Aorta (tissue), 5 donors: ENCODE data around the gene NSA2. TPM values are rescaled to one million over a fixed set of nuclear protein-coding genes. Genes with fewer than 3 reads are reported as not detected.
"Not testable (repeated sequence)": the region's sequence is repeated elsewhere in the genome, so short reads cannot be mapped to it uniquely, and the experiment has no call there.

ENCODE experiments used
- ATAC-seq: fragments of 200-7000 bp; cut with Tn5 transposase; one replicate; pipeline ENCODE4 v1.9.1; 2022; ENCODE audit warnings: moderate library complexity; ENCODE audit not compliant: low FRiP score
- DNase-seq, 2 donors: peaks; one replicate each; pipeline ENCODE4 v3.0.0-alpha.2; 2020
- H3K27ac ChIP-seq, 2 donors: one replicate each; pipeline ENCODE4 v1.5.1; 2013; ENCODE audit warnings: low read length in 2 of 2, mild to moderate bottlenecking in 2 of 2, moderate library complexity in 2 of 2, control low read depth in 1 of 2, inconsistent platforms in 1 of 2, low read depth in 1 of 2
- H3K27me3 ChIP-seq, 2 donors: one replicate each; pipeline ENCODE4 v1.6.1; 2013; ENCODE audit warnings: control low read depth in 1 of 2, low read length in 1 of 2, mild to moderate bottlenecking in 1 of 2, moderate library complexity in 1 of 2; ENCODE audit not compliant: insufficient read depth in 2 of 2, control insufficient read depth in 1 of 2
- H3K36me3 ChIP-seq, 2 donors: one replicate each; pipeline ENCODE4 v1.6.1; 2013; ENCODE audit warnings: control low read depth in 1 of 2, low read length in 1 of 2, mild to moderate bottlenecking in 1 of 2; ENCODE audit not compliant: insufficient read depth in 2 of 2, control insufficient read depth in 1 of 2
- H3K4me1 ChIP-seq, 2 donors: one replicate each; pipeline ENCODE4 v1.6.1; 2013; ENCODE audit warnings: low read length in 2 of 2, control low read depth in 1 of 2, mild to moderate bottlenecking in 1 of 2, moderate library complexity in 1 of 2; ENCODE audit not compliant: insufficient read depth in 2 of 2, control insufficient read depth in 1 of 2
- H3K4me3 ChIP-seq, 2 donors: one replicate each; pipeline ENCODE4 v1.5.1; 2013; ENCODE audit warnings: low read length in 2 of 2, control low read depth in 1 of 2, mild to moderate bottlenecking in 1 of 2
- H3K9me3 ChIP-seq: one replicate; pipeline ENCODE4 v1.6.1; 2013; ENCODE audit warnings: mild to moderate bottlenecking, low read length; ENCODE audit not compliant: control insufficient read depth
- WGBS, 2 donors: extraction: QIAGEN DNeasy Blood & Tissue Kit; methylation state at CpG; one replicate each; pipeline ENCODE4 v1.1.7; 2013; 5-methylcytosine and 5-hydroxymethylcytosine counted together
- intact Hi-C, 2 donors: fragments of 100-400 bp; cut with DNase I; formaldehyde crosslinking; loops; one replicate each; pipeline versions ENCODE4 v1.14.2 to v1.15.0; 2022
- long read RNA-seq, 2 donors: library from polyadenylated mRNA; unstranded; transcript quantifications; one replicate each; pipeline ENCODE4 v2.0.0, GENCODE V29; 2020 to 2021
- polyA plus RNA-seq, 2 donors: library from polyadenylated mRNA; stranded (reverse); fragments of 200-250 nt; gene quantifications; one replicate each; pipeline ENCODE4 v1.2.3, GENCODE V29; 2013
- total RNA-seq, 2 donors: library from RNA; stranded (reverse); fragmentation: NEBNext Ultra II Directional; extraction: Animal tissue kit (Norgen Biotek cat#: 25700); gene quantifications; one replicate each; pipeline ENCODE4 v1.2.1, GENCODE V29; 2021
- donor health status: healthy with polysubstance abuse.
- donor health status: Bipolar disorder and iron deficiency.
- donor health status: DM: no; HTN: no; CAD: no.
- donor health status: DM: no; HTN: no; CAD: no.
- donor health status: DM: yes; HTN: yes; CAD: no.

Gene NSA2
- 10 to 100 TPM; 50.9 to 57.9 TPM for total RNA-seq
- polyA plus RNA-seq, result 100 to 1,000 TPM; 111 to 307 TPM
- long read RNA-seq, donor 1, full-length matches to known transcripts, result 15 of 18 reads
- long read RNA-seq, donor 1, partial matches to known transcripts, result 3 of 18 reads
- long read RNA-seq, donor 1, other reads (novel, unspliced or antisense), result 0 of 18 reads
- long read RNA-seq, donor 2, full-length matches to known transcripts, result 3 of 4 reads
- long read RNA-seq, donor 2, partial matches to known transcripts, result 1 of 4 reads
- long read RNA-seq, donor 2, other reads (novel, unspliced or antisense), result 0 of 4 reads

GRCh38 chr5:74766849-74767578 lies at the start of gene NSA2, which contains the start of gene GFM2:
NSA2 (plus strand) TSS chr5:74767249; CDS start chr5:74767361, 112 bp downstream.
GFM2 (minus strand) TSS chr5:74767117; CDS start chr5:74763742, 3,375 bp downstream.
- 0 to 1% methylated on average over 54 of the region's 54 CpGs for WGBS, 2 donors
- ATAC-seq, result peak; percentile 99
- Histone ChIP-seq H3K27ac (peak within 1 kb of the TSS in 1 of 2 donors; percentile 43), H3K27me3 (no peaks in the 10 kb centered on the region), H3K4me1 (no peaks in the 10 kb centered on the region), H3K9me3 (no peaks in the 10 kb centered on the region), H3K36me3 (peaks cover 0 to 2% of the 10 kb centered on the region in 2 donors), H3K4me3 (peak within 1 kb of the TSS; percentile 73 to 99)
- intact Hi-C loops, result loop anchor here (2.0 to 10.0 kb wide), 4 partner anchors 82 to 570 kb away; partner anchors contain the start of genes HMGCR (in 2 of the 2) and HEXB (in 1 of the 2)
- DNase-seq, result peak; percentile 94 to 96

GRCh38 chr5:74717596-74717995 lies 49.5 kb upstream of the NSA2 start:
- no peak overlapping the region for H3K27ac ChIP-seq
- no peak for ATAC-seq
- intact Hi-C loops, result no loop called here
- no peaks in the 10 kb centered on the region for H3K9me3 ChIP-seq
- H3K4me1 ChIP-seq, result no peaks in the 10 kb centered on the region
- no peak for DNase-seq
- H3K36me3 ChIP-seq, result peaks cover 4 to 5% of the 10 kb centered on the region in 2 donors
- 62 to 66% methylated on average over 1 of the region's 1 CpG for WGBS, 2 donors
- H3K27me3 ChIP-seq, result no peaks in the 10 kb centered on the region
- H3K4me3 ChIP-seq, result no peak overlapping the region

GRCh38 chr5:74722271-74722670 lies 44.8 kb upstream of the NSA2 start:
- H3K27me3 ChIP-seq, result no peaks in the 10 kb centered on the region
- no peaks in the 10 kb centered on the region for H3K4me1 ChIP-seq
- WGBS, 2 donors, result 3 to 9% methylated on average over 1 of the region's 1 CpG
- H3K27ac ChIP-seq, result no peak overlapping the region
- ATAC-seq, result no peak
- no peak for DNase-seq
- H3K4me3 ChIP-seq, result no peak overlapping the region
- intact Hi-C loops, result no loop called here
- H3K36me3 ChIP-seq, result peaks cover 5 to 12% of the 10 kb centered on the region in 2 donors
- H3K9me3 ChIP-seq, result no peaks in the 10 kb centered on the region

- Histone ChIP-seq H3K4me3 (no peak overlapping the region), H3K4me1 (no peaks in the 10 kb centered on the region), H3K36me3 (peaks cover 1 to 8% of the 10 kb centered on the region in 2 donors), H3K9me3 (no peaks in the 10 kb centered on the region), H3K27me3 (no peaks in the 10 kb centered on the region), H3K27ac (no peak overlapping the region)
- ATAC-seq, result no peak
- no peak for DNase-seq
- WGBS, 2 donors, result 93% methylated on average over 1 of the region's 1 CpG
- intact Hi-C loops, result no loop called here
Observed at GRCh38 chr5:74725331-74725730, 41.7 kb upstream of the NSA2 start.

GRCh38 chr5:74736759-74737158 lies 30.3 kb upstream of the NSA2 start:
- H3K9me3 ChIP-seq, result no peaks in the 10 kb centered on the region
- ATAC-seq, result no peak
- H3K4me1 ChIP-seq, result no peaks in the 10 kb centered on the region
- no peak overlapping the region for H3K4me3 ChIP-seq
- DNase-seq, result no peak
- no peaks in the 10 kb centered on the region for H3K27me3 ChIP-seq
- H3K36me3 ChIP-seq, result peaks cover 1 to 10% of the 10 kb centered on the region in 2 donors
- no peak overlapping the region for H3K27ac ChIP-seq
- WGBS, 2 donors, result 81 to 87% methylated on average over 6 of the region's 6 CpGs
- intact Hi-C loops, result no loop called here

GRCh38 chr5:74738406-74738805 lies 28.6 kb upstream of the NSA2 start:
- Histone ChIP-seq H3K4me1 (no peaks in the 10 kb centered on the region), H3K27ac (no peak overlapping the region), H3K36me3 (peaks cover 1 to 10% of the 10 kb centered on the region in 2 donors), H3K9me3 (no peaks in the 10 kb centered on the region), H3K27me3 (no peaks in the 10 kb centered on the region), H3K4me3 (no peak overlapping the region)
- 77 to 87% methylated on average over 4 of the region's 4 CpGs for WGBS, 2 donors
- intact Hi-C loops, result no loop called here
- ATAC-seq (no peak), DNase-seq (no peak)

- H3K36me3 ChIP-seq, H3K27ac ChIP-seq, H3K4me1 ChIP-seq, H3K4me3 ChIP-seq, intact Hi-C loops, H3K27me3 ChIP-seq, DNase-seq, ATAC-seq, H3K9me3 ChIP-seq: not testable (repeated sequence)
- WGBS, 2 donors, result 96 to 98% methylated on average over 4 of the region's 4 CpGs
Observed at GRCh38 chr5:74748742-74749141, 18.3 kb upstream of the NSA2 start.

GRCh38 chr5:74761241-74761640 lies 5.8 kb upstream of the NSA2 start:
- ATAC-seq (no peak), DNase-seq (no peak)
- Histone ChIP-seq H3K27me3 (no peaks in the 10 kb centered on the region), H3K4me1 (no peaks in the 10 kb centered on the region), H3K9me3 (no peaks in the 10 kb centered on the region), H3K4me3 (no peak overlapping the region), H3K27ac (no peak overlapping the region), H3K36me3 (peaks cover 5 to 7% of the 10 kb centered on the region in 2 donors)
- intact Hi-C loops, result loop anchor here in 1 of 2 donors (10.0 kb wide), 1 partner anchor 574 kb away; the partner anchor contains the start of gene HMGCR
- 79 to 87% methylated on average over 1 of the region's 1 CpG for WGBS, 2 donors
